ENCODE results near the gene TPD52L1. TPM values are rescaled to one million over a fixed set of nuclear protein-coding genes. Genes with fewer than 3 reads are reported as not detected.

Gene TPD52L1
- total and polyA plus RNA-seq, 2 of the 13 experiments (the other 11 are each of a cell fraction or from before 2014, with no cell fraction given): 0.49 to 0.53 TPM

DNA sequence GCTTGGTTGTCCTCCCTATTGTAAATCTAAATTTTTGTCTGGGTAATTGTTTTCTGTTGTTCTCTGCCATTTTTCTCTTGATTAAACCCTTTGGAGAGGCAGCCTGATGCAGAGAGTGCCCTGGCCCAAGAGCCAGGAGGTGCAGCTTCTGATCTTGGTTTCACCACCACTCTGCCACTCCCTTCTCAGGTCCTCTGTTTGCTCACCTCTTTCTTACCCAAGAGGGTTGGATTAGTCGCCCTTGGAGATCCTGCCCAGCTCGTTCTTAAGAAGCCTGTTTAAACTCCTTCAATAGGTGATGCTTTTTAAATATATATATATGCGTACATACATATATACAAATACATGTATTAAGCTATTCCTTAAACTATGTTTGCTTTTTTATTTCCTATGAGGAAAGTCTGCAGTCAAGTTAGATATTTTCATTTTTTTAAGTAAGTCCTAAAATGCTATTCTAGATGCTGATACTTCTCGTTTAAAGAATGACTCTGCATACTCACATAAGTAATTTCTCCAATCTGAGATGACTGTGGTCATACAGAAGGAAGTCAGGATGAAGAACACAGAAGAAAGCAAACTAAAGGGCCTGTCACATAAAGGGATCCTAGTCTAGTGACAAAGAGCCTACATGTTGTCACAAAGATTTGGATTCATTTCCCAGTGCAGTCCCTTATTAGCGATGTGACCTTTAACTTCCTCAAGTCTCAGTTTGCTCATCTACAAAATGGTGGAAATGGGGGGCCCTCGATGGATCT is 19.9 kb downstream of the TPD52L1 start:
- no peak overlapping the region for H2AFZ ChIP-seq (ENCODE audit: low read length)
- no peak overlapping the region for H3K27ac ChIP-seq (ENCODE audit: extremely low read length, insufficient read depth, low read length)
- H3K9ac ChIP-seq (ENCODE audit: insufficient read depth, low read depth, low read length): no peak overlapping the region
- WGBS (ENCODE audit: low lambda C conversion rate): 29% methylated on average over 6 of the region's 6 CpGs
- no peaks in the 10 kb centered on the region for H4K20me1 ChIP-seq (ENCODE audit: insufficient read depth, low read length)
- BruUV-seq (replicated peaks): no TSS peak
- CTCF ChIA-PET (ENCODE audit: low intra/inter-chr PET ratio, low total read pairs): no interaction called here
- FAIRE-seq: no peak
- intact Hi-C loops (cut with micrococcal nuclease; ENCODE audit: unreplicated experiment): no loop called here
- H3K27me3 ChIP-seq (ENCODE audit: control insufficient read depth in 1 of 2, insufficient read depth in 2 of 2, low read length in 2 of 2): no peaks in the 10 kb centered on the region
- no peaks in the 10 kb centered on the region for H3K36me3 ChIP-seq (replicated peaks in 1 of 2; ENCODE audit: control insufficient read depth in 1 of 2, insufficient read depth in 2 of 2, low read length in 2 of 2)
- H3K4me1 ChIP-seq (ENCODE audit: insufficient read depth, low read length): peaks cover 10% of the 10 kb centered on the region
- no peak for DNase-seq (ENCODE audit: low spot score)
- H3K9me3 ChIP-seq (ENCODE audit: low read length): no peaks in the 10 kb centered on the region
- no peak overlapping the region for H3K4me2 ChIP-seq (ENCODE audit: low read depth, low read length)
- no peak overlapping the region for H3K4me3 ChIP-seq (replicated peaks in 1 of 3; ENCODE audit: insufficient read depth in 1 of 3, low read depth in 2 of 3, low read length in 3 of 3)
- in situ Hi-C loops (cut with HindIII; ENCODE audit: extremely low pct_ligation_motif_present, low pct_unique_long_range_greater_than_20kb): no loop called here
- no peaks in the 10 kb centered on the region for H3K79me2 ChIP-seq (ENCODE audit: insufficient read depth, low read length)
- ATAC-seq: no peak
- POLR2A ChIA-PET: no interaction called here
- no peak for TF ChIP-seq ETS1 (CRISPR knock-in tag; IDR thresholded peaks at IDR 0.05)
- TF ChIP-seq ZBTB38 (CRISPR knock-in tag; IDR thresholded peaks at IDR 0.05): no peak
- no peak for TF ChIP-seq FOSL2 (CRISPR knock-in tag; IDR thresholded peaks at IDR 0.05)
- TF ChIP-seq MAFF (IDR thresholded peaks at IDR 0.05; ENCODE audit: low read depth, low read length): no peak
- no peak for TF ChIP-seq ZBTB37 (CRISPR knock-in tag; IDR thresholded peaks at IDR 0.05)
- no peak for TF ChIP-seq ZFP90 (CRISPR knock-in tag; IDR thresholded peaks at IDR 0.05; ENCODE audit: borderline replicate concordance)
- no peak for TF ChIP-seq CC2D1A (CRISPR knock-in tag; IDR thresholded peaks at IDR 0.05)
- no peak for TF ChIP-seq IRF1 (CRISPR knock-in tag; IDR thresholded peaks at IDR 0.05; ENCODE audit: low read depth)
- no peak for TF ChIP-seq MLX (CRISPR knock-in tag; IDR thresholded peaks at IDR 0.05)
- no peak for TF ChIP-seq ZNF180 (CRISPR knock-in tag; IDR thresholded peaks at IDR 0.05; ENCODE audit: borderline replicate concordance, low read depth)
- TF ChIP-seq HOXA9 (CRISPR knock-in tag; IDR thresholded peaks at IDR 0.05; ENCODE audit: borderline replicate concordance): no peak
- TF ChIP-seq SMYD3 (CRISPR knock-in tag; IDR thresholded peaks at IDR 0.05): no peak
- TF ChIP-seq DBP (CRISPR knock-in tag; IDR thresholded peaks at IDR 0.05; ENCODE audit: not compliant biosample characterization): no peak
- TF ChIP-seq TCF7L2 (IDR thresholded peaks at IDR 0.05; ENCODE audit: low read depth, low read length): no peak
- TF ChIP-seq ZNF713 (CRISPR knock-in tag; IDR thresholded peaks at IDR 0.05): no peak
- TF ChIP-seq POLR2A (IDR thresholded peaks at IDR 0.05; ENCODE audit: insufficient read depth in 1 of 2, low read depth in 2 of 2, low read length in 2 of 2): no peak
